Ishikawa (cell line): ENCODE data around the gene SLC38A10.

Experiments used
- CEBPB ChIP-seq: IDR thresholded peaks from 2 replicates; pipeline ENCODE4 v1.6.1; 2012
- CREB1 ChIP-seq: IDR thresholded peaks from 2 replicates; pipeline ENCODE4 v1.6.1; 2012; ENCODE audit warnings: low read depth
- EGR1 ChIP-seq: IDR thresholded peaks from 2 replicates; pipeline ENCODE4 v1.6.1; 2012
- EP300 ChIP-seq: IDR thresholded peaks from 2 replicates; pipeline ENCODE4 v1.6.1; 2012; ENCODE audit warnings: borderline replicate concordance
- FOXM1 ChIP-seq: IDR thresholded peaks from 2 replicates; pipeline ENCODE4 v1.6.1; 2012; ENCODE audit warnings: low read depth, borderline replicate concordance
- MAX ChIP-seq: IDR thresholded peaks from 2 replicates; pipeline ENCODE4 v1.6.1; 2012
- NFIC ChIP-seq: IDR thresholded peaks from 2 replicates; pipeline ENCODE4 v1.6.1; 2012
- RAD21 ChIP-seq: IDR thresholded peaks from 2 replicates; pipeline ENCODE4 v1.6.1; 2012; ENCODE audit warnings: low read depth
- REST ChIP-seq: IDR thresholded peaks from 2 replicates; pipeline ENCODE4 v1.6.1; 2012; ENCODE audit warnings: low read depth, mild to moderate bottlenecking
- TAF1 ChIP-seq: IDR thresholded peaks from 2 replicates; pipeline ENCODE4 v1.6.1; 2012; ENCODE audit warnings: low read depth, mild to moderate bottlenecking
- TCF12 ChIP-seq: IDR thresholded peaks from 2 replicates; pipeline ENCODE4 v1.6.1; 2012; ENCODE audit warnings: low read depth
- TEAD4 ChIP-seq: IDR thresholded peaks from 2 replicates; pipeline ENCODE4 v1.6.1; 2012
- USF1 ChIP-seq: IDR thresholded peaks from 2 replicates; pipeline ENCODE4 v1.6.1; 2012
- YY1 ChIP-seq: IDR thresholded peaks from 2 replicates; pipeline ENCODE4 v1.6.1; 2012; ENCODE audit warnings: low read depth
- ZBTB7A ChIP-seq: IDR thresholded peaks from 2 replicates; pipeline ENCODE4 v1.6.1; 2012; ENCODE audit warnings: low read depth

SLC38A10 gene

GRCh38 chr17:81333616-81334368, 38.7 kb upstream of the SLC38A10 start:
- TF ChIP-seq EP300 (no peak), TCF12 (no peak), CEBPB (no peak), USF1 (no peak), REST (no peak), NFIC (no peak), FOXM1 (no peak), ZBTB7A (no peak), CREB1 (no peak)

GRCh38 chr17:81332914-81333528, 37.9 kb upstream of the SLC38A10 start:
- no peak for TF ChIP-seq EGR1
- no peak for TF ChIP-seq USF1
- TF ChIP-seq NFIC = no peak
- TF ChIP-seq FOXM1 = no peak
- TF ChIP-seq YY1 = no peak
- TF ChIP-seq TCF12 = no peak
- TF ChIP-seq TEAD4 = no peak
- TF ChIP-seq TAF1 = no peak
- no peak for TF ChIP-seq ZBTB7A
- no peak for TF ChIP-seq CREB1
- TF ChIP-seq REST = no peak
- TF ChIP-seq RAD21 = no peak
- TF ChIP-seq CEBPB = no peak
- no peak for TF ChIP-seq MAX
- TF ChIP-seq EP300 = no peak

GRCh38 chr17:81332118-81332834, 37.2 kb upstream of the SLC38A10 start:
- TF ChIP-seq REST (no peak), RAD21 (no peak), MAX (no peak), TAF1 (no peak), ZBTB7A (no peak)

- TF ChIP-seq EP300 (no peak), REST (no peak), TCF12 (no peak), USF1 (no peak), FOXM1 (no peak), NFIC (no peak), YY1 (no peak), MAX (no peak)
Observed at GRCh38 chr17:81331527-81332043, 36.5 kb upstream of the SLC38A10 start.
